H1 (cell line): ENCODE measurements around the gene ASPDH. TPM values are rescaled to one million over a fixed set of nuclear protein-coding genes. Genes with fewer than 3 reads are reported as not detected.

Source experiments
- CTCF ChIA-PET: fragments of 300-600 bp; sonication (Branson Sonifier 250); formaldehyde crosslinking; loops from one replicate; lab custom pipeline; 2021; ENCODE audit not compliant: partially characterized antibody; lab: Charles Lee
- POLR2A ChIA-PET: fragments of 300-600 bp; sonication (Branson Sonifier 250); formaldehyde crosslinking; loops from one replicate; lab custom pipeline; 2021; ENCODE audit warnings: inconsistent platforms; ENCODE audit not compliant: partially characterized antibody; lab: Charles Lee
- DNase-seq, 2 experiments: peaks; one replicate each; pipeline versions ENCODE4 v3.0.0 to v3.0.0-alpha.2; 2010 to 2022; ENCODE audit warnings: low spot score in 2 of 2, low read depth in 1 of 2, mixed read lengths in 1 of 2
- FAIRE-seq: peaks from 2 replicates; lab custom pipeline; 2011; peaks lifted over from hg19 to GRCh38; lab: Jason Lieb, UNC
- H2AFZ ChIP-seq: 2 replicates; pipeline ENCODE4 v1.8.1; 2012; ENCODE audit warnings: low read length, inconsistent platforms
- H2AK5ac ChIP-seq: 2 replicates; pipeline ENCODE4 v1.6.1; 2013; ENCODE audit warnings: low read depth, low read length
- H2BK120ac ChIP-seq: replicated peaks from 2 replicates; pipeline ENCODE3; 2013; ENCODE audit warnings: low read depth, low read length, inconsistent platforms
- H2BK12ac ChIP-seq: 2 replicates; pipeline ENCODE4 v1.6.1; 2013; ENCODE audit warnings: low read depth, low read length
- H2BK15ac ChIP-seq: 2 replicates; pipeline ENCODE4 v1.6.1; 2013; ENCODE audit warnings: low read length
- H2BK20ac ChIP-seq: 2 replicates; pipeline ENCODE4 v1.6.1; 2013; ENCODE audit warnings: low read length
- H2BK5ac ChIP-seq: 2 replicates; pipeline ENCODE4 v1.6.1; 2013; ENCODE audit warnings: low read depth, low read length
- H3K14ac ChIP-seq: 2 replicates; pipeline ENCODE4 v1.6.1; 2013; ENCODE audit warnings: inconsistent platforms; ENCODE audit not compliant: insufficient read length
- H3K18ac ChIP-seq: 2 replicates; pipeline ENCODE4 v1.6.1; 2013; ENCODE audit warnings: low read length; ENCODE audit errors: extremely low read depth
- H3K23ac ChIP-seq: 2 replicates; pipeline ENCODE4 v1.6.1; 2013; ENCODE audit warnings: inconsistent platforms; ENCODE audit not compliant: insufficient read length
- H3K23me2 ChIP-seq: 2 replicates; pipeline ENCODE4 v1.6.1; 2013; ENCODE audit warnings: low read depth, low read length
- H3K27ac ChIP-seq: 2 replicates; pipeline ENCODE4 v1.6.1; 2011; ENCODE audit warnings: low read depth, low read length, inconsistent platforms
- H3K27me3 ChIP-seq, 4 experiments: replicated peaks in 1 of 4; 1 replicate in 1 of 4; 2 replicates in 3 of 4; pipeline versions ENCODE4 v1.6.1 to v1.8.1; 2011 to 2013; ENCODE audit warnings: low read length in 3 of 4, mild to moderate bottlenecking in 3 of 4, inconsistent platforms in 2 of 4, mixed read lengths in 2 of 4, moderate library complexity in 1 of 4; ENCODE audit not compliant: control insufficient read depth in 3 of 4, insufficient read depth in 3 of 4; ENCODE audit errors: extremely low read depth in 1 of 4
- H3K36me3 ChIP-seq, 4 experiments: 2 replicates each; pipeline versions ENCODE4 v1.6.1 to v1.8.1; 2011 to 2013; ENCODE audit warnings: mild to moderate bottlenecking in 4 of 4, low read length in 3 of 4, moderate library complexity in 2 of 4, control low read depth in 1 of 4, inconsistent platforms in 1 of 4; ENCODE audit not compliant: insufficient read depth in 4 of 4, control insufficient read depth in 2 of 4
- H3K4ac ChIP-seq: replicated peaks from 2 replicates; pipeline ENCODE3; 2013; ENCODE audit warnings: low read length, low read depth, mixed read lengths, inconsistent platforms; ENCODE audit not compliant: insufficient read length
- H3K4me1 ChIP-seq, 4 experiments: replicated peaks in 1 of 4; 1 replicate in 1 of 4; 2 replicates in 3 of 4; pipeline versions ENCODE4 v1.6.1 to v1.8.1; 2011 to 2013; ENCODE audit warnings: low read length in 3 of 4, inconsistent platforms in 2 of 4, mixed read lengths in 1 of 4; ENCODE audit not compliant: insufficient read depth in 4 of 4, control insufficient read depth in 3 of 4
- H3K4me2 ChIP-seq, 2 experiments: 2 replicates each; pipeline versions ENCODE4 v1.6.1 to v1.8.1; 2011 to 2013; ENCODE audit warnings: low read depth in 2 of 2, low read length in 2 of 2, control low read depth in 1 of 2, inconsistent platforms in 1 of 2, mild to moderate bottlenecking in 1 of 2; ENCODE audit not compliant: insufficient read depth in 1 of 2
- H3K4me3 ChIP-seq, 4 experiments: fragments of 200-600, 300-600 bp in 1 of 4; sonication (generic), shearing (Covaris generic), sonication (Bioruptor Twin) in 1 of 4; 2 replicates each; pipeline versions ENCODE4 v1.5.1 to v1.8.1; 2011 to 2016; ENCODE audit warnings: low read length in 4 of 4, low read depth in 3 of 4, control low read depth in 2 of 4, inconsistent platforms in 2 of 4, mild to moderate bottlenecking in 2 of 4, mixed read lengths in 1 of 4, moderate library complexity in 1 of 4; ENCODE audit not compliant: insufficient read depth in 2 of 4; ENCODE audit errors: extremely low read depth in 1 of 4
- H3K56ac ChIP-seq: replicated peaks from 2 replicates; pipeline ENCODE3; 2013; ENCODE audit warnings: low read depth, mild to moderate bottlenecking, mixed read lengths, low read length, inconsistent platforms; ENCODE audit not compliant: insufficient read length
- H3K79me1 ChIP-seq: 2 replicates; pipeline ENCODE4 v1.6.1; 2013; ENCODE audit warnings: low read depth, low read length, control low read depth
- H3K79me2 ChIP-seq, 2 experiments: 2 replicates each; pipeline versions ENCODE4 v1.6.1 to v1.8.1; 2012 to 2013; ENCODE audit warnings: low read length in 2 of 2, mild to moderate bottlenecking in 2 of 2, inconsistent platforms in 1 of 2; ENCODE audit not compliant: insufficient read depth in 2 of 2, control insufficient read depth in 1 of 2
- H3K9ac ChIP-seq, 4 experiments: replicated peaks in 1 of 4; 1 replicate in 1 of 4; 2 replicates in 3 of 4; pipeline versions ENCODE4 v1.6.1 to v1.8.1; 2011 to 2013; ENCODE audit warnings: low read depth in 3 of 4, low read length in 3 of 4, control low read depth in 2 of 4, mild to moderate bottlenecking in 2 of 4, moderate library complexity in 2 of 4, inconsistent platforms in 1 of 4; ENCODE audit errors: extremely low read depth in 1 of 4
- H3K9me3 ChIP-seq, 2 experiments: 2 replicates each; pipeline versions ENCODE4 v1.6.1 to v1.8.1; 2012 to 2013; ENCODE audit warnings: mild to moderate bottlenecking in 2 of 2, moderate library complexity in 2 of 2, control low read depth in 1 of 2, inconsistent platforms in 1 of 2, low read depth in 1 of 2, low read length in 1 of 2, mixed read lengths in 1 of 2; ENCODE audit not compliant: insufficient read depth in 2 of 2
- H4K20me1 ChIP-seq, 2 experiments: replicated peaks in 1 of 2; 2 replicates each; pipeline versions ENCODE3 to v1.8.1; 2011 to 2013; ENCODE audit warnings: inconsistent platforms in 2 of 2, low read length in 2 of 2, mild to moderate bottlenecking in 1 of 2; ENCODE audit not compliant: insufficient read depth in 2 of 2, control insufficient read depth in 1 of 2
- H4K5ac ChIP-seq: 2 replicates; pipeline ENCODE4 v1.6.1; 2013; ENCODE audit warnings: low read length, low read depth, mixed read lengths, inconsistent platforms; ENCODE audit not compliant: insufficient read length
- H4K8ac ChIP-seq: 2 replicates; pipeline ENCODE4 v1.8.0; 2013; ENCODE audit warnings: mild to moderate bottlenecking, moderate library complexity, low read length, inconsistent platforms; ENCODE audit not compliant: insufficient read depth; ENCODE audit errors: extremely low read depth
- H4K91ac ChIP-seq: replicated peaks from 2 replicates; pipeline ENCODE3; 2013; ENCODE audit warnings: low read length, mixed read lengths, inconsistent platforms; ENCODE audit not compliant: insufficient read length
- SRF ChIP-seq: IDR thresholded peaks from 2 replicates; pipeline ENCODE4 v1.6.1; 2011; ENCODE audit warnings: mild to moderate bottlenecking, low read depth, low read length, moderate library complexity
- WGBS, 2 experiments: shearing (Covaris generic) in 1 of 2; methylation state at CpG; one replicate each; pipeline versions ENCODE4 v1.1.6 to v1.1.7; 2013 to 2015; ENCODE audit warnings: low lambda C conversion rate in 2 of 2, mixed read lengths in 2 of 2, inconsistent platforms in 1 of 2, low coverage in 1 of 2, missing lambda C conversion rate in 1 of 2; ENCODE audit not compliant: insufficient replicate concordance in 2 of 2, insufficient coverage in 1 of 2, insufficient read length in 1 of 2; ENCODE audit errors: extremely low coverage in 1 of 2, missing lambda C conversion rate in 1 of 2; 5-methylcytosine and 5-hydroxymethylcytosine counted together
- polyA plus RNA-seq, 7 experiments: library from polyadenylated mRNA; depleted of rRNA in 3 of 7; stranded (reverse) in 5 of 7; unstranded in 2 of 7; fragments of >200 nt in 5 of 7; fragments of 200-250 nt in 2 of 7; gene quantifications; 1 replicate in 5 of 7; 2 replicates in 1 of 7; 4 replicates in 1 of 7; pipeline versions ENCODE4 v1.2.1 to v1.2.3, GENCODE V29; 2011 to 2013; ENCODE audit warnings: missing spikeins in 2 of 7, mixed read lengths in 2 of 7
- total RNA-seq: library from RNA; stranded (reverse); fragmentation: NEBNext Ultra II Directional; extraction: Animal tissue kit (Norgen Biotek cat#: 25700); gene quantifications from 2 replicates; pipeline ENCODE4 v1.2.1, GENCODE V29; 2021

Gene ASPDH
- total and polyA plus RNA-seq, 2 of the 8 experiments (the other 6 are each of a cell fraction or from before 2014, with no cell fraction given) = not detected

DNA sequence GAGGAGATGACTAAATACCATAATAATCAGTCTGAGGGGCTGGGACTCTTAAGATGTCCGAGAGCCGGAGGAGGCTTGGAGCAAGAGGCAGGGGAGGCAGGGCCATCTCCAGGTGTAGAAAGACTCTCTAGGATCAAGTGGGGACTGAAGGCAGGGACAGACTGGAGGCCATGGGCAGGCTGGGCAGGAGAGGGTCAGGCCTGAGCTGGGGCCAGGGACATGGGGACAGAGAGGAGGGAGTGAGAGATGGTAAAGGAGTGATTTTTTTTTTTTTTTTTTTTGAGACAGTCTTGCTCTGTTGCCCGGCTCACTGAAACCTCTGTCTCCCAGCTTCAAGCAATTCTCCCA lies 4.9 kb downstream of the ASPDH start:
- Histone ChIP-seq H3K9ac (no peak overlapping the region), H3K27ac (no peak overlapping the region)
- 79% methylated on average over 3 of the region's 3 CpGs; no CpG with 5 or more reads in 1 of the 2 experiments for WGBS, 2 experiments
- no peak for TF ChIP-seq SRF

More for the DNA sequence above, 4.9 kb downstream of the ASPDH start:
- Histone ChIP-seq H3K23ac (no peak overlapping the region), H3K36me3 (no peaks in the 10 kb centered on the region), H2AK5ac (no peak overlapping the region), H3K27me3 (peaks cover 0 to 18% (median 12%) of the 10 kb centered on the region in 4 experiments; a peak in 5 of 7 replicates), H2BK120ac (no peak overlapping the region), H3K4me2 (no peak overlapping the region), H4K5ac (no peak overlapping the region), H3K14ac (no peak overlapping the region), H3K56ac (no peak overlapping the region), H2BK12ac (no peak overlapping the region), H2BK5ac (no peak overlapping the region), H3K79me1 (no peaks in the 10 kb centered on the region; the same call in 1 of the 2 replicates), H3K18ac (no peak overlapping the region), H3K4me1 (peaks cover 0 to 6% (median 3%) of the 10 kb centered on the region in 4 experiments; a peak in 4 of 7 replicates), H4K91ac (no peak overlapping the region), H3K4me3 (no peak overlapping the region), H2BK15ac (no peak overlapping the region), H3K9me3 (no peaks in the 10 kb centered on the region), H2AFZ (no peak overlapping the region), H3K23me2 (no peaks in the 10 kb centered on the region; the same call in 1 of the 2 replicates), H2BK20ac (no peak overlapping the region), H4K20me1 (peaks cover 0 to 1% of the 10 kb centered on the region in 2 experiments), H3K4ac (no peak overlapping the region), H3K79me2 (no peaks in the 10 kb centered on the region), H4K8ac (no peak overlapping the region)
- FAIRE-seq (no peak), DNase-seq (no peak)
- CTCF ChIA-PET = interaction anchor here (0.6 to 4.0 kb wide), 8 partner anchors 10 to 581 kb away, joined by 3 to 17 read pairs (median 5); no protein-coding TSS in a partner anchor
- POLR2A ChIA-PET = interaction anchor here (1.0 to 2.0 kb wide), 2 partner anchors 8 to 20 kb away, joined by 3 to 4 read pairs; no protein-coding TSS in a partner anchor
